SH-SY5Y (cell line): Measurements from ENCODE around the gene RNF6.

ENCODE experiments used
- GATA2 ChIP-seq: IDR thresholded peaks from 2 replicates; pipeline ENCODE4 v1.6.1; 2011; ENCODE audit warnings: mild to moderate bottlenecking, low read depth, low read length
- GATA3 ChIP-seq: IDR thresholded peaks from 2 replicates; pipeline ENCODE4 v1.6.1; 2011; ENCODE audit warnings: low read depth, mild to moderate bottlenecking, low read length, moderate library complexity

Gene RNF6

GRCh38 chr13:26202365-26202972 lies 19.6 kb downstream of the RNF6 start:
- TF ChIP-seq GATA3 (no peak), GATA2 (no peak)

- TF ChIP-seq GATA3 = no peak
- no peak for TF ChIP-seq GATA2
Observed at GRCh38 chr13:26200811-26201210, 21.3 kb downstream of the RNF6 start.

GRCh38 chr13:26198116-26198515 lies 24.0 kb downstream of the RNF6 start:
- no peak for TF ChIP-seq GATA3
- TF ChIP-seq GATA2 = no peak

GRCh38 chr13:26197298-26197697 lies 24.8 kb downstream of the RNF6 start:
- TF ChIP-seq GATA2 (no peak), GATA3 (no peak)

- TF ChIP-seq GATA2 = no peak
- TF ChIP-seq GATA3 = no peak
Observed at GRCh38 chr13:26186995-26187394, 35.1 kb downstream of the RNF6 start.

GRCh38 chr13:26186118-26186870 lies 35.8 kb downstream of the RNF6 start:
- no peak for TF ChIP-seq GATA3
- TF ChIP-seq GATA2 = no peak

GRCh38 chr13:26185720-26186117 lies 36.4 kb downstream of the RNF6 start:
- no peak for TF ChIP-seq GATA3
- TF ChIP-seq GATA2 = no peak

- TF ChIP-seq GATA2 (no peak), GATA3 (no peak)
Observed at GRCh38 chr13:26184791-26185250, 37.3 kb downstream of the RNF6 start.

- TF ChIP-seq GATA3 = no peak
Observed at GRCh38 chr13:26183416-26183815, 38.7 kb downstream of the RNF6 start.

GRCh38 chr13:26179344-26179743 lies 42.8 kb downstream of the RNF6 start:
- TF ChIP-seq GATA2 = no peak

- no peak for TF ChIP-seq GATA3
- no peak for TF ChIP-seq GATA2
Observed at GRCh38 chr13:26168835-26169234, 53.3 kb downstream of the RNF6 start.

GRCh38 chr13:26168237-26168814 lies 53.8 kb downstream of the RNF6 start:
- TF ChIP-seq GATA3 (no peak), GATA2 (no peak)

GRCh38 chr13:26163812-26164211 lies 58.3 kb downstream of the RNF6 start:
- no peak for TF ChIP-seq GATA3
- no peak for TF ChIP-seq GATA2
